SK-N-SH treated with all-trans-retinoic acid at 6 μM for 48 hours (cell line): ENCODE measurements around the gene EEIG2.

Experiments used
- ARNTL ChIP-seq: fragments of 450-650 bp; formaldehyde crosslinking; IDR thresholded peaks from 2 replicates; pipeline ENCODE4 v1.5.0; 2020; ENCODE audit warnings: low read depth, mild to moderate bottlenecking, moderate library complexity, borderline replicate concordance
- CSDC2 ChIP-seq: fragments of 250-450 bp; sonication (Bioruptor Pico); IDR thresholded peaks from 2 replicates; pipeline ENCODE4 v1.5.0; 2020; ENCODE audit warnings: mild to moderate bottlenecking, moderate library complexity
- ISL1 ChIP-seq: fragments of 250-450 bp; sonication (Bioruptor Pico); IDR thresholded peaks from 2 replicates; pipeline ENCODE4 v2.1.2; 2022; ENCODE audit warnings: mild to moderate bottlenecking, moderate library complexity
- RARB ChIP-seq: fragments of 250-450 bp; sonication (Bioruptor Pico); IDR thresholded peaks from 2 replicates; pipeline ENCODE4 v1.8.0; 2021; ENCODE audit warnings: mild to moderate bottlenecking, moderate library complexity
- SNAI2 ChIP-seq: fragments of 250-450 bp; sonication (Bioruptor Pico); IDR thresholded peaks from 2 replicates; pipeline ENCODE4 v1.5.0; 2020; ENCODE audit warnings: mild to moderate bottlenecking, moderate library complexity
- ZC3H10 ChIP-seq: fragments of 250-450 bp; sonication (Bioruptor Pico); IDR thresholded peaks from 2 replicates; pipeline ENCODE4 v1.5.1; 2021; ENCODE audit warnings: mild to moderate bottlenecking, moderate library complexity
- ZFP3 ChIP-seq: fragments of 250-450 bp; sonication (Bioruptor Pico); IDR thresholded peaks from 2 replicates; pipeline ENCODE4 v1.5.0; 2020; ENCODE audit warnings: mild to moderate bottlenecking, moderate library complexity
- ZNF565 ChIP-seq: fragments of 450-650 bp; formaldehyde crosslinking; conservative IDR thresholded peaks from 2 replicates; pipeline ENCODE4 v1.5.0; 2020; ENCODE audit warnings: low read depth, mild to moderate bottlenecking, moderate library complexity
- TF ChIP-seq, protein P1 (sequence below): fragments of 250-450 bp; sonication (Bioruptor Pico); IDR thresholded peaks from 2 replicates; pipeline ENCODE4 v1.5.1; 2020; ENCODE audit warnings: low read depth, mild to moderate bottlenecking, moderate library complexity
- TF ChIP-seq, protein P2 (sequence below): fragments of 250-450 bp; sonication (Bioruptor Pico); IDR thresholded peaks from 2 replicates; pipeline ENCODE4 v1.8.0; 2020; ENCODE audit warnings: mild to moderate bottlenecking, moderate library complexity, borderline replicate concordance
- TF ChIP-seq, protein P3 (sequence below): fragments of 250-450 bp; sonication (Bioruptor Pico); IDR thresholded peaks from 2 replicates; pipeline ENCODE4 v1.8.0; 2021; ENCODE audit warnings: low read depth, mild to moderate bottlenecking, moderate library complexity, borderline replicate concordance
- TF ChIP-seq, protein P4 (sequence below): fragments of 250-450 bp; sonication (Bioruptor Pico); IDR thresholded peaks from 2 replicates; pipeline ENCODE4 v1.5.0; 2020; ENCODE audit warnings: mild to moderate bottlenecking, moderate library complexity

DNA sequence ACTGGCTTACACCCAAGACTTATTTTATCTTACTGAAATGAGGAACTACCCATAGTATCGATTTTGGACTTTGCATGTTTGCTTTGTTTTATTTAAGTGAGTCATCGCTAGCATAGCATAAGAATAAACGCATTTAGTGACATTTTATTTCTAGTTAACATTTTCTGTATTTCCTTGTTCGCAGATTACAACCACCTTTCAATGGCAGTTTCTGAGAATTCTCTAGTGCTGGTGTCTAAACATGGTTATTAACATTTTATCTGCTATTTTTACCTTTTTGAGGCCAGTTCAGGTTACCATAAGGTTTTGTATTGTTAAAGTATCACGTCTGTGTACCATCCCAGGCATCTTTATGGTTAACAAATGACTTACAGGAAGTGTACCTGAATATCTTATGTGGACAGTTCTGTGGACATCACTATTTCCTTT, 24.5 kb downstream of the EEIG2 start:
- TF ChIP-seq, protein P1, sequence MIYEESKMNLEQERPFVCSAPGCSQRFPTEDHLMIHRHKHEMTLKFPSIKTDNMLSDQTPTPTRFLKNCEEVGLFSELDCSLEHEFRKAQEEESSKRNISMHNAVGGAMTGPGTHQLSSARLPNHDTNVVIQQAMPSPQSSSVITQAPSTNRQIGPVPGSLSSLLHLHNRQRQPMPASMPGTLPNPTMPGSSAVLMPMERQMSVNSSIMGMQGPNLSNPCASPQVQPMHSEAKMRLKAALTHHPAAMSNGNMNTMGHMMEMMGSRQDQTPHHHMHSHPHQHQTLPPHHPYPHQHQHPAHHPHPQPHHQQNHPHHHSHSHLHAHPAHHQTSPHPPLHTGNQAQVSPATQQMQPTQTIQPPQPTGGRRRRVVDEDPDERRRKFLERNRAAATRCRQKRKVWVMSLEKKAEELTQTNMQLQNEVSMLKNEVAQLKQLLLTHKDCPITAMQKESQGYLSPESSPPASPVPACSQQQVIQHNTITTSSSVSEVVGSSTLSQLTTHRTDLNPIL = no peak
- TF ChIP-seq ISL1 (no peak), CSDC2 (CRISPR knock-in tag) (no peak), RARB (CRISPR knock-in tag) (no peak), ARNTL (CRISPR knock-in tag) (no peak), ZFP3 (CRISPR knock-in tag) (no peak), ZC3H10 (CRISPR knock-in tag) (no peak), SNAI2 (CRISPR knock-in tag) (no peak), ZNF565 (CRISPR knock-in tag) (no peak)
- TF ChIP-seq, protein P2, sequence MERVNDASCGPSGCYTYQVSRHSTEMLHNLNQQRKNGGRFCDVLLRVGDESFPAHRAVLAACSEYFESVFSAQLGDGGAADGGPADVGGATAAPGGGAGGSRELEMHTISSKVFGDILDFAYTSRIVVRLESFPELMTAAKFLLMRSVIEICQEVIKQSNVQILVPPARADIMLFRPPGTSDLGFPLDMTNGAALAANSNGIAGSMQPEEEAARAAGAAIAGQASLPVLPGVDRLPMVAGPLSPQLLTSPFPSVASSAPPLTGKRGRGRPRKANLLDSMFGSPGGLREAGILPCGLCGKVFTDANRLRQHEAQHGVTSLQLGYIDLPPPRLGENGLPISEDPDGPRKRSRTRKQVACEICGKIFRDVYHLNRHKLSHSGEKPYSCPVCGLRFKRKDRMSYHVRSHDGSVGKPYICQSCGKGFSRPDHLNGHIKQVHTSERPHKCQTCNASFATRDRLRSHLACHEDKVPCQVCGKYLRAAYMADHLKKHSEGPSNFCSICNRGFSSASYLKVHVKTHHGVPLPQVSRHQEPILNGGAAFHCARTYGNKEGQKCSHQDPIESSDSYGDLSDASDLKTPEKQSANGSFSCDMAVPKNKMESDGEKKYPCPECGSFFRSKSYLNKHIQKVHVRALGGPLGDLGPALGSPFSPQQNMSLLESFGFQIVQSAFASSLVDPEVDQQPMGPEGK (CRISPR knock-in tag) = no peak
- TF ChIP-seq, protein P3, sequence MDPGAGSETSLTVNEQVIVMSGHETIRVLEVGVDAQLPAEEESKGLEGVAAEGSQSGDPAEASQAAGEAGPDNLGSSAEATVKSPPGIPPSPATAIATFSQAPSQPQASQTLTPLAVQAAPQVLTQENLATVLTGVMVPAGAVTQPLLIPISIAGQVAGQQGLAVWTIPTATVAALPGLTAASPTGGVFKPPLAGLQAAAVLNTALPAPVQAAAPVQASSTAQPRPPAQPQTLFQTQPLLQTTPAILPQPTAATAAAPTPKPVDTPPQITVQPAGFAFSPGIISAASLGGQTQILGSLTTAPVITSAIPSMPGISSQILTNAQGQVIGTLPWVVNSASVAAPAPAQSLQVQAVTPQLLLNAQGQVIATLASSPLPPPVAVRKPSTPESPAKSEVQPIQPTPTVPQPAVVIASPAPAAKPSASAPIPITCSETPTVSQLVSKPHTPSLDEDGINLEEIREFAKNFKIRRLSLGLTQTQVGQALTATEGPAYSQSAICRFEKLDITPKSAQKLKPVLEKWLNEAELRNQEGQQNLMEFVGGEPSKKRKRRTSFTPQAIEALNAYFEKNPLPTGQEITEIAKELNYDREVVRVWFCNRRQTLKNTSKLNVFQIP (CRISPR knock-in tag) = no peak
- TF ChIP-seq, protein P4, sequence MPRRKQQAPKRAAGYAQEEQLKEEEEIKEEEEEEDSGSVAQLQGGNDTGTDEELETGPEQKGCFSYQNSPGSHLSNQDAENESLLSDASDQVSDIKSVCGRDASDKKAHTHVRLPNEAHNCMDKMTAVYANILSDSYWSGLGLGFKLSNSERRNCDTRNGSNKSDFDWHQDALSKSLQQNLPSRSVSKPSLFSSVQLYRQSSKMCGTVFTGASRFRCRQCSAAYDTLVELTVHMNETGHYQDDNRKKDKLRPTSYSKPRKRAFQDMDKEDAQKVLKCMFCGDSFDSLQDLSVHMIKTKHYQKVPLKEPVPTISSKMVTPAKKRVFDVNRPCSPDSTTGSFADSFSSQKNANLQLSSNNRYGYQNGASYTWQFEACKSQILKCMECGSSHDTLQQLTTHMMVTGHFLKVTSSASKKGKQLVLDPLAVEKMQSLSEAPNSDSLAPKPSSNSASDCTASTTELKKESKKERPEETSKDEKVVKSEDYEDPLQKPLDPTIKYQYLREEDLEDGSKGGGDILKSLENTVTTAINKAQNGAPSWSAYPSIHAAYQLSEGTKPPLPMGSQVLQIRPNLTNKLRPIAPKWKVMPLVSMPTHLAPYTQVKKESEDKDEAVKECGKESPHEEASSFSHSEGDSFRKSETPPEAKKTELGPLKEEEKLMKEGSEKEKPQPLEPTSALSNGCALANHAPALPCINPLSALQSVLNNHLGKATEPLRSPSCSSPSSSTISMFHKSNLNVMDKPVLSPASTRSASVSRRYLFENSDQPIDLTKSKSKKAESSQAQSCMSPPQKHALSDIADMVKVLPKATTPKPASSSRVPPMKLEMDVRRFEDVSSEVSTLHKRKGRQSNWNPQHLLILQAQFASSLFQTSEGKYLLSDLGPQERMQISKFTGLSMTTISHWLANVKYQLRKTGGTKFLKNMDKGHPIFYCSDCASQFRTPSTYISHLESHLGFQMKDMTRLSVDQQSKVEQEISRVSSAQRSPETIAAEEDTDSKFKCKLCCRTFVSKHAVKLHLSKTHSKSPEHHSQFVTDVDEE (CRISPR knock-in tag) = no peak
